Stimulated activated CD8-positive, alpha-beta memory T cell treated with anti-CD3 and anti-CD28 coated beads, Interleukin-15, amount 100 ng/mL, for 1 hour (primary cell): ENCODE measurements around the gene YWHAQ.
"Not testable (repeated sequence)": the region's sequence is repeated elsewhere in the genome, so short reads cannot be mapped to it uniquely, and the experiment has no call there.

Experiments used
- DNase-seq: peaks from one replicate; pipeline ENCODE4 v3.0.0-alpha.2; 2020; ENCODE audit warnings: low read depth

The YWHAQ gene

DNA sequence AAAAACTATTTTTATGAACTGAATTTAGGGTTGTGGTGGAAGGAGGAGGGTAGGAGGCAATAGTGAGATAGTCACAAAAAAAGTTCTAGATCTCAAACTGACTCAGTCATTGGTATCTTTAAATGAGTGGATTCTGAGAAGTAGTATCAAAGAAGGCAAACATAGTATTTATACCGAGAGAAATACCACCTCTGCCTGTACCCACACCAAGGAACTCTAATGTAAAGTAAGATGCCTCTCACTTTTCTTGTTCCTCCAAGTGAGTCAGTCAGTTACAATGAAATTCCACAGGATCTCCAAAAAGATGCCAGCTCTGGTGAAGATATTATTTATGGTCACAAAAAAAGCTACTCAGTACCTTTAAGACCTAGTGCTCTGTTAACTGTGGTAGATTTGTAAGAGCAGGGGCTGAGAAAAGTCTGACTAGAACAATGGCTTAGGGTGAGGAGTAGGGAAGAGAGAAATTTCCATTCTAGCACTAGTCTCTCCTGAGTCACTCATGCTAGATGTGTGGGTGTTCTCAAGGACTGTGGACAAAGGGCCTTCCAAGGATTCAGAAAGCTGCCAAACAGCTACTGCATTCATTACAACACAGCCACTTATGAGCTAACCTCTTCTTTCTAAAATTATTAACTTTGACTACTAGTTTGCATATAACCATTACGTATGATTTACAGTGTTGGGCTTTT lies 36.3 kb downstream of the YWHAQ start:
- no peak for DNase-seq

DNA sequence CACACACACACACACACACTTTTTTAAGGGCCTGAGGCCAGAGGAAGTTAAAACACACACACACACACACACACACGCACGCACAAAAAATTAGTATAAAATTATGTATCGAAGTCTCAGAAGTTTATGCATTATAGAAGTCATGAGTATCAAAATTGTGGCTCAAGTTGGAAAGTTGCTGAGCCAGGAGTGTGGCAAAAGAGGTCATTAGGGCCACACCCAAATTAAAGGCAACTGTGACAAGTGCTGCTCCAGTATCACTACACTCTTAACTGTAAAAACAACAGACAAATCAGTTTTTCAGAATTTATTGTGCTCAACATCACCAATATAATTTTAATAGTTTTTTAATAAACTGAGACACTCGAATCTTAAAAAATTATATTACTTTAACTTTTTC lies 36.9 kb downstream of the YWHAQ start:
- DNase-seq, result no peak

DNA sequence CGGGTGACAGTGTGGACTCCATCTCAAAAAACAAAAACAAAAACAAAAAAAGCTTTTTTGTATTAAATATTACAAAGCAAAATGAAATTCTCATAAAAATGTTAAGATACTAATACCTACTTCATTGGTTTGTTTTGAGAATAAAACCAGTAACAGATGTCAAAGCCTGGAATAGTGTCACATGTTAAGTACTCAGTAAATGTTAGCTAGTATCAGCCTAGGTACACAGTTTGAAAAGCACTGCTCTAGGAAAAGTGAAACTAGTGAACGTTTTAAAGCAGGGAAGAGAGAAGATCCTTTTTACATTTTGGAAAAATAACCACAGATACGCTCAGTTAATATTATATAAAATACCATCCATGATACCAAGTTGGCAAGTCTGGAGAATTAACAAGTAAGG lies 38.1 kb downstream of the YWHAQ start:
- DNase-seq, result no peak

DNA sequence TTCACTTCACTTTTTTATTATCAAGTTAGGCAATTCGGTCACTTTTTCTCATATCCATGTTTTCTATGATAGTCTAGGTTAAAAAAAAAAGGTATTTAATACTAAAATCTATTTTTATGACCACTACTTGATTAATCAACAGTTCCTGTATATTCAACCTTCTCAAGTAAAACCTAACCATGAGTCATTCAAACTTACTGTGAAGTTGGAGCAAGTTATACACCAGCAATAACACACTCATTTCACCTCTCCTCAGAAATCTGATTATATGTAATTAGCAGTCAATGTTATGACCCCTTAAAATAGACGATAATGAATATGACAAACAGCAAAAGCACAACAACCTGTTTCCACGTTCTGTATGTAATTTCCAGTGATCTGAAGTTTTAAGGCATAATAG lies 40.2 kb downstream of the YWHAQ start:
- DNase-seq, result no peak

DNA sequence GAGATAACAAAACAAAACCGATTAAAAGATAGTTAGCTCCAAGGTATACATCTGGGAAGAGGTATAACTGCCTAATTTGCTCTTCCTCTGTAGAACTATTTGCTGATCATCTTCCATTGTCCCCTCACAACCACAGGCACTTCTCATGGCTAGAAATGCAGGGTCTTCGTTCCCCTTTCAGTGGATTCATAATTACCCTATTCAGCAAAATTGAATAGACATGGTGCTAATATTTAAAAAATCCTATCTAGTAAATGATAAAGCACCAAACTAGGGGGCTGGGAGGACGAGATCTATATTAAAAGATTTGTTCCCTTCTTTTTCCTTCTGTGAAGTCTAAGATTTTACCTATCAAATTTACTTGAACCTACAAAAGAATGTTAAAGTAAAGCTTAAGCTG lies 44.3 kb downstream of the YWHAQ start:
- DNase-seq, result no peak

DNA sequence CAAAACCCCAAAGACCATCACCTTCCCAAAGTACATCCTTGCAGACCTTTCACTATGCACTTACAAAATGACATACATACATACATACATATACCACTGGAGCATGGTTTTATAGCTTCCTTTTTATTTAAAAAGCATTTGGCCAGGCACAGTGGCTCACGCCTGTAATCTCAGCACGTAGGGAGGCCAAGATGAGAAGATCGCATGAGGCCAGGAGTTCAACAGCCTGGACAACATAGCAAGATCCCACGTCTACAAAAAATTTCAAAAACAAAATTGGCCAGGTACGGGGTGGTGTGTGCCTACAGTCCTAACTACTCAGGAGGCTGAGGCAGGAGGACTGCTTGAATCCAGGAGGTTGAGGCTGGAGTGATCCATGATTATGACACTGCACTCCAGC lies 45.3 kb downstream of the YWHAQ start:
- DNase-seq, result no peak

DNA sequence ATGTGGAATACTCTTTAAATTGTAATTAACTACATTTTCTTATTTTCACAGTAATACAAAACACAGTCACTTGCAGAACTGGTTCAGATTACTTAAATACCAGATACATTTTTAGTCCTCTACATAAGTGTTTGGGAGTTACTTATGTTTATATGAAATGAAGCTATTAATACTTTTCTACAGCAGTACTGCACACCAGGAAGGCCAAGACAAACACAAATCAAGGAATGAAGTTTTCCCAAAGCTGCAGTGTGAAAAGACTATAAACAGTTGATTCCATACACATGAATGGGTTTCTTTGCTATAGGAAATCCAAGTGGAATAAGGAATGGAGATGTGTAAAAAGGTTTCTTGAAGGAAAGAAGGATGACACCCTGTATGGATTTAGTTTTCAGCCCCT lies 45.9 kb downstream of the YWHAQ start:
- DNase-seq, result not testable (repeated sequence)

DNA sequence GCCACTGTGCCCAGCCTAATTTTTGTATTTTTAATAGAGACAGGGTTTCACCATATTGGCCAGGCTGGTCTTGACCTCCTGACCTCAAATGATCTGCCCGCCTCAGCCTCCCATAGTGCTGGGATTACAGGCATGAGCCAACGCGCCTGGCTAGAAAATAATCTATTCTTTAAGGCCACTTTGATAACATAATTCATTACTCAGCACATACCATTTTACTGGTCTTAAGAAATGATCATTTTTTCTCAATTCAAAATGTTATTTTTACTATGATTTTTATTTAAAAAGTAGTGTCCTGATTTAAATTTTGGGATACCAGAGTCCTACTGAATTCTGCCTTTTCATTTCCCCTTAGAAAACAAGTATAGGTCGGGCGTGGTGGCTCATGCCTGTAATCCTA lies 48.2 kb downstream of the YWHAQ start:
- no peak for DNase-seq

DNA sequence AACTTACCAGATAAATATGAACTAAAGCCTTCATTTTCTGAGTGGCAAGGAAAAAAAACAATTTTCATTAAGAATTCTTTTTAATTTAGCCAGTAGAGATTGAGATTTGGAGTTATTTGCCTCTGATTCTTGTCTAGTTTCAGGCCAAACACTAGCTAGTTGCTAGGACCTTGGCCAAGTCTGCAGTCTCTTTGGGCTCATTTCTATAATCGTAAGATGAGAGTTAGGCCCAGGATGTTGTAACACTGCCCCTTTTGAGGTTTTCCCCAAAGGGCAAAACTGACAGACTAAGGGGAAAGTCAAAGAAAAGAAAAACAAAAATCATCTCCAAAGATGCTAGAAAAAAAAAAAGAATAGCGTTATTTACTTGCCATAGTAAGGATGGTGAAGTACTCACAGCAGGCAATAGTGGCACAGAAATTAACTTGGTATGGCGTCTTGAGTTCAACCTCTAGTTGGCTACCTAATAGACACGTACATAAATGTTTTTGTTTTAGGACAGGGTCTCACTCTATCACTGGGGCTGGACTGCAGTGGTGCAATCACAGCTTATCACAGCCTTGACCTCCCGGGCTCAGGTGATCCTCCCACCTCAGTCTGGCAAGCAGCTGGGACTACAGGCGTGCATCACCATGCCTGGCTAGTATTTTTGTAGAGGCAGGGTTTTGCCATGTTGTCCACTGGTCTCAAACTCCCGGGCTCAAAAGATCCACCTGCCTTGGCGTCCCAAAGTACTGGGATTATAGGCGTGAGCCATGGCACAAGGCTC lies 52.1 kb downstream of the YWHAQ start:
- no peak for DNase-seq

DNA sequence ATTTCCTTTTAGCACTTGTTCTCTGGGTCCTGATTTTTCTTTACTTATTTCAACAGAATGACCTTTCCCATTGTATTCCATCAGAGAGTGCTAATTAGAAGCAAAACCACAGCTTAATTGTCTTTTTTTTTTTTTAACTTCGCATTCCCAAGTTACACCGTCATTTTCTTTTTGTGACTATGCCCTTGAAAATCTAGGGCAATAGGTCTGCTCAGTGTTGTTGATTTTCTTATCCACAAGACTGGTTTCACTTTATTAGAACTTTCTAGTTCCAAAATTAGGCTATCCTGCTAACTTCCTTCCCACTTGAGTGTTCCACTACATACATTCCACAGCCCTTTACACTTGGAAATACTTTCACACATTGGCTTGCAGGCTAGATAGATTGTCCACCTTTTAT lies 56.5 kb downstream of the YWHAQ start:
- no peak for DNase-seq

DNA sequence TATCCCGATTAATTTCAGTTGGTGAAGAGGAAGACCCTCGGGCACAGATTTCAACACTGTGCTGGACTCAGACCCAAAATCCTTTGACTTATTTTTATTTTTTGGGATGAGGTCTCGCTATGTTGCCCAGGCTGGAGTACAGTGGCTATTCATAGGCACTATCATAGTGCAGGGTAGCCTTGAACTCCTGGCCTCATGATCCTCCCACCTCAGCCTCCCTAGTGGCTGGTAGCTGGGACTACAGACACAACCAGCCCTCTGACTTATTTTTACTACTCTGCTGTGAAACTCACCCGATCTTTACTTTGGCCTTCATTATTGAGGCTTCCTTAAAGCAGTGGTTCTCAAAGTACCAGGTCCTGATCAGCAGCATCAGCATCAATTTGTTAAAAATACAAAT lies 57.0 kb downstream of the YWHAQ start:
- DNase-seq, result no peak

DNA sequence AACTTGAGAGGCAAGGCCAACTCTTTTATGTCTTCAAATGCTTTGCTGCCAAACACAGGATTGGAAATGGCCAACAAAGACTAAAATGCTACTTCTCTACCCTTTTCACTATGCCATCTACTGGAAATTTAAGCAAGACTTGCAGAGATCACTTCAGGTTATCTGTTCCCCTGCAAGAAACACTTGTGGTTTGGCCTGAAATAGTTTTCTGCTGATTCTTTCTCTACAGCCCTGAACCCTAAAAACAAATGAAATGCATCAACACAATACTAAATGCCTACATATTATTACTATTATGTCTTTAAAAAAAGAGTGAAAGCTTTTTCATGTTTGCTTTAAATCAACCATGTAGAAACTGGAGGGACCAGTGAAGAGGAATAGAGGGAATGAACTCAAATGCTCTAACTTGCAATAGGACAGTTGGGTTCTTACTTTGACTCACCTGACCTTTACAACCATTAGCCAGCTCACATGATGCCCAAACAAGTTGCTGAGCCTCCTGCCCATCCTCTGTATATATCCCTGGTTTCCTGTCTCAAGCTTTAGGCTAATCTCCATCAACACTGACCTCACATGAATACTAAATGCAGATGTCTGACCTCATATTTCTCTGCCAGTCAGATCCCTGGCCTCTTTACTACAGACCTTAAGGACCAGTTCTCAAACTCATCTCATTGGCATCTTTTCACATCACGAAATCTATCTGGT lies 57.6 kb downstream of the YWHAQ start:
- no peak for DNase-seq

DNA sequence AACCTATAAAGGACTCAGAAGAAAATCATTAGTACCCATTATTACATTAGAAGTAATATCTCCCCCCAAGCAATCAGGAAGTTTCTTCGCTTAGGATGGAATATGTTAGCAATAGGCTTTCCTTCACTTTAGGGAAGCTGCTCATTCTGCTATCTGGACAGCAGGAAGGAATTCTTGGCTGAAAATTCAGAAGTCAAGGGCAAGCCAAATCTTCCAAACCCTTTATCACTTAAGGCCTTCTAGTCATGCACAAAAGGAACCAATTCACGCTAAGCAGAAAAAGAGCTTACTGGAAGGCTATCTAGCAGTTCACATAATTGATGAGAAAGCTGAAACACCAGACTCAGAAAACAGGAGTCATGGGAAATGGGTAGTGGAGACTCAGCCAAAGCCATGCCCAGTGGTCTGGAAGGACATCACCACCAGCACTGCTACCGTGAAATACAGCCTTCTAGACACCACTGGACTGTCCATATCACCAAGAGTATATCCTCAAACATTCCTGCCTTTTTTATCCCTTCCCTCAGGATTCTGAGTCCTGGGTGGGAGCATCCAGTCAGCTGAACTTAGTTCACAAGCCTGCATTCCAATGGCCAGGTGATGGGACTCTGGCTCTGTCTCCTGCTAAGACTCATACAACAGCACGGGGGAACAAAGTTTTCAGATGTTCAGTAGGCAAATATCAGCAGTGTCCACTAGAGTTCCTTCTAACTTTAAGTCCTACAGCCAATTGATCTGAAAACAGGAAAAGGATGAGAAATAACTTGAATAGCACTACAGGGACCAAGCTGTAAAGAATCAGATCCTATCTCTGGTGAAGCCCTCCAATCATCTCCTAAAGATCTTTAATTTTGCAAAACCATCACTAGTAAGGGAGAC lies 60.4 kb downstream of the YWHAQ start:
- DNase-seq, result no peak

DNA sequence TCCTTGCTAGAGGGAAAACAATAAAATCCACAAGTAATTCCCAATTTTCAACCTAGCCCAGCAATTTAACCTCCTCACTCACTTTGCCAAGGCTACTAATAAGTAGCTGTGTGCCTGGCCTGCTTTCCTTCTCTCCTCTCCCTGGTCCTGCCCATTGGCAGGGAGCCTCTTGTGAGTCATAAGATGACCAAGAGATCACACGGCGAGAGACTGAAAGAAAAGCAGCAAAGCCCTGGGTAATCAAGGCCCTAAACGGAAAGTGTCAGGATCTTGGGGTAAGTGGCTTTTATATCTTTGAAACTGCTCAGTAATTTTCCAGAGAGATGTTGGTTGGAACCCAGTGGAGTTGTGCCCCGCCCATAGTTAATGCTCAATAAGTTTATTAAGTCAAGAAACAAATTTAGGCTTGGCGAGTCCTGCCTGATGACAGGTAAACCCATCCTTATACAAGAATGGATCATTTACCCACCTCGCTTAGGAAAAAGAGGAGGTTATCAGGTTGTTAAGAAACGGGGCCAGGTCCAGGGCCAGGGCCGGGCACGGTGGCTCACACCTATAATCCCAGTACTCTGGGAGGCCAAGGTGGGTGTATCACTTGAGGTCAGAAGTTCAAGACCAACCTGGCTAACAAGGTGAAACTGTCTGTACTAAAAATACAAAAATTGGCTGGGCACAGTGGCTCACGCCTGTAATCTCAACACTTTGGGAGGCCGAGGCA lies 65.2 kb downstream of the YWHAQ start:
- DNase-seq, result no peak

DNA sequence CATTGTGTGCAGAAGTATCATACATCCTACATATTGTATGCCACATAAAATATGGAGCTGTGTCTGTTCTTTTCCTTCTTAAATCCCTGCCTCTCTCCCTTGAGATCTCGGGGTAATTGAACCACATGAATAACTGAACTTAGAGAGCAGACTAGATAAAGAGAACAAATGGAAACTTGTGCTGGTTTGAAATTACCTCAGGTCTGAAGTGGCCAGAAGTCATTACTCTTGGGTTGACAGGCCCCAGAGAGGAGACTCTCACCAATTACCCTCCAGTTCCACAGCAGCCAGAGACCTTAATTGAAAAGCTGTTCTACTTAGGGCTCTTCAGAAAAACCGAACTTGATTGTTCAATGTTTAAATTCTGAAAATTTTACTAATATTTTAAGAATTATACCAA lies 70.2 kb downstream of the YWHAQ start:
- DNase-seq, result no peak

DNA sequence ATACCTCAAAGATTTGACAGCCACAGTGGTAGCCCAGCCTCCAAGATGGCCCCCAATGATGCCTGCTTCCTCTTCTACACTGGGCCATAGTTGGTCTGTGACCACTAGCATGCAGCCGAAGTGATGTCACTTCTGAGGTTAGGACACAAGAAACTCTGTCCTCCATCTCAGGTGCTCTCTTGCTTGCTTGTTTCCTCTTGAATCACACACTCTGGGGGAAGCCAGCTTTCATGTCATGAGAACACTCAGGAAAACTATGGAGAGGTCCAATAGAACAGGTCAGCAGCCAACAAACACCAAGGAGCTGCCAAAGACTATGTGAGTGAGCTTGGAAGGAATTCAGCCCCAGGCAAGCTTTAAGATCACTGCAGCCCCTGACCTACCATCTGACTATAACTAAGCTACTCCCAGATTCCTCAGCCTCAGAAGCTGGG lies 71.8 kb downstream of the YWHAQ start:
- no peak for DNase-seq

DNA sequence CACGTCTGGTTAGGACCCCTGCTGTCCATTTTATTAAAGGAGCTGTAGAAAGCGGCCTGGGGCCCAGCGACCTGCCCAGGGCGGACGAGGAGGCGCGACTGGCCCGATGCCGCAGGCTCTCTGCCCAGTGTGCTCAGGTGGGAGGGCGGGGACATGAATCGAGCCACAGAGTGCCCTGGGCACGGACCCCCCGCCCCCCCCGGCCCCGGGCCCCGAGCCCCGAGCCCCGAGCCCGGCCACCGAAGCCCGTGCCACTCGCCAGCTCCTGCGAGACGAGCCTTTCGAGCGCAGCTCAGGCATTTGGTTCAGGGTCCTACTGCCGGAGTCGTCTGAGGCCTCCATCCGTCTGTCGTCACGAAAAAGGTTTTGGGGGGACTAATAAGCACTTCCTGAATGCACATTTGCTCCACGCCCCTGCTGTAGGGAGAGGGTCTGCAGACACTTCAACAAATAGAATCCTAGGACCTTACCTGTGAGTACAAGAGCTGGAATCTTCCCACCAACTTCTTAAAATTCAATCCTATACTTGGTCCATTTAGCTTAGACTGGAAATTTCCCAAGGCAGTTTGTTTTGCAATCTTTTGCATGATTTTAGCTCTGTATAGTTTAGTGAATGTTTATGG lies 74.6 kb downstream of the YWHAQ start:
- DNase-seq, result no peak

DNA sequence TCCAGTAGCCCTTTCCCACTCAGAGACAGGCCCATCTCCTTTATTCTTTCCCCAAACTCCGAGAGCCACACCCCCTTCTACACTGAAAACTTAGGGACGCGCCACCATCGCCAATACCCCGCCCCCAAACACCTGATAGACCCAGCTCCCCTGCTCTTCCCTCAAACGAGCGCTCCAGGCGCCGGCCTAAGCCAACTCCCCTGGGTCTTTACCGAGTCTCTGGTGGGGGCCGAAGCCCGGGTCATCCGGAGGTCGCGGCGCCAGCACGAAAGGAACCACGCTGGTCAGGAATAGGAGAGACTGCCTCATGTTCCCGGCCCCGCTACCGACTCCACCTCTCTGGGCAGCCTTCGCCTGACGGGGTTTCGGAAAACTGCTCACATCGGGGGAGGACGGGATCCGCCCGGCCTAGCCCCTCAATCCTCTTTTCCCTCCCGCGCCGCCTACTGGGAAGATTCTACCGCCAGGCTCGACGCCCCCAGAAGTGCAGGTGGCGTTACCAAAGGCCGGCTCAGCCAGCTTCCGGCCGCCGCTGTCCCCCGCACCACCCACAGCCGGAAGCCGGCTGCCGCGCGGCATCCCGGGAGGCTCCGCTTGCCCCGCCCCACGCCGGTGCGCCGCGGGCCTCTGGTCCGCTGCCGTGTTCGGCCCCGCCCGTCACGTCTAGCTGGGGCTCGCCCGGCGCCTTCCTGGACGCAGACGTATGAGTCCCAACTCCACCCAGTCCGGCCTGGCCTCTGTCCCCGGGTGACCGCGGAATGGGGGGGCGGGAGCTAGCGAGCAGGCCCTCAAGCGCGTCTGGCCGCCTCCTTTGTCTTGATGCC lies 75.3 kb downstream of the YWHAQ start, which contains the start of gene ADAM17:
TSS of gene ADAM17 (minus strand) at position 534 of the 824 bp plus-strand sequence. CDS start at position 309, 225 bp downstream.
- DNase-seq, result peak; percentile 61

DNA sequence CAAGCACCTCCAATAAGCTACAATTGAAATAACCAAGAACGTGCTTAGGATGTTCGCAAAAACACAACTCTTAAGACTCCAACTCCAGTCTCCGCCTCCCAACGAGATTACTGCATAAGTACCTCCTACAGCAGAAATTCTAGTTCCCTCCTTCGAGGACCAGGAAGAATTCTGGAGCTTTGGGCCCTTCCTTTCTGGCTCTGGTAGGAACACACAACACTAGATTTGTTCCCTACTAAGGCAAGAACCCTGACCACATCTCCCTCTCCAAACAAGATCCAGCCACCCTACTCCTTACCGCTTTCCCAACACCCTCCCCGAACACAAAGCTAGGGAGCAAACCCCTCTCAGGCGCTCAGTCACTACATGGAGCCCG lies 75.9 kb downstream of the YWHAQ start:
- no peak for DNase-seq
